GM12878 (cell line): Measurements from ENCODE around the gene TDRD10. TPM values are rescaled to one million over a fixed set of nuclear protein-coding genes. Genes with fewer than 3 reads are reported as not detected.
A peak's percentile ranks its signal among the peaks of the same experiment; 100 is the strongest.

Experiments used
- ATAC-seq: fragments of 200-7000 bp; cut with Tn5 transposase; 3 replicates; pipeline ENCODE4 v1.9.1; 2020; ENCODE audit warnings: mild to moderate bottlenecking, moderate library complexity
- BruUV-seq: library from RNA; stranded (reverse); fragments of 400-500 nt; replicated peaks from 2 replicates; lab custom pipeline; 2021; lab: Mats Ljungman, UMichigan
- CTCF ChIA-PET: fragments of 300-600 bp; sonication (Branson Sonifier 250); formaldehyde crosslinking; extraction: SDS; loops from one replicate; lab custom pipeline; 2021; ENCODE audit warnings: inconsistent platforms; lab: Yijun Ruan, JAX
- POLR2A ChIA-PET: fragments of 350-600 bp; formaldehyde crosslinking; extraction: SDS; loops from one replicate; lab custom pipeline; 2021; ENCODE audit warnings: inconsistent platforms; lab: Charles Lee
- RAD21 ChIA-PET: fragments of 300-600 bp; sonication (Branson Sonifier 250); formaldehyde crosslinking; loops from one replicate; lab custom pipeline; 2023; ENCODE audit warnings: antibody characterized with exemption; ENCODE audit not compliant: unreplicated experiment; lab: Charles Lee
- SMC1A ChIA-PET: fragments of 300-600 bp; sonication (Branson Sonifier 250); formaldehyde crosslinking; loops from one replicate; lab custom pipeline; 2023; ENCODE audit not compliant: unreplicated experiment, uncharacterized antibody; lab: Charles Lee
- DNase-seq: peaks from one replicate; pipeline ENCODE4 v3.0.0-alpha.2; 2011; ENCODE audit warnings: low read depth, low spot score
- FAIRE-seq: peaks from 3 replicates; lab custom pipeline; 2011; peaks lifted over from hg19 to GRCh38; lab: Jason Lieb, UNC
- H2AFZ ChIP-seq: 2 replicates; pipeline ENCODE4 v1.6.0; 2011; ENCODE audit warnings: low read depth, low read length, control low read depth; ENCODE audit not compliant: control insufficient read depth
- H3K27ac ChIP-seq: 2 replicates; pipeline ENCODE4 v1.5.1; 2011; ENCODE audit warnings: control low read depth; ENCODE audit not compliant: control insufficient read depth, insufficient read depth
- H3K27me3 ChIP-seq, 2 experiments: replicated peaks in 1 of 2; 2 replicates each; pipeline versions ENCODE4 v1.6.0 to v1.6.1; 2011; ENCODE audit warnings: low read length in 1 of 2; ENCODE audit not compliant: control insufficient read depth in 2 of 2, insufficient read depth in 2 of 2
- H3K36me3 ChIP-seq, 2 experiments: 2 replicates each; pipeline ENCODE4 v1.5.1; 2011; ENCODE audit warnings: low read length in 1 of 2; ENCODE audit not compliant: control insufficient read depth in 2 of 2, insufficient read depth in 2 of 2
- H3K4me1 ChIP-seq: 2 replicates; pipeline ENCODE4 v1.6.1; 2011; ENCODE audit warnings: mild to moderate bottlenecking, low read length, moderate library complexity, mixed read lengths; ENCODE audit not compliant: control insufficient read depth, insufficient read depth
- H3K4me2 ChIP-seq: 2 replicates; pipeline ENCODE4 v1.6.0; 2011; ENCODE audit warnings: control low read depth; ENCODE audit not compliant: control insufficient read depth, insufficient read depth
- H3K4me3 ChIP-seq: fragments of 200-600 bp; sonication (generic); 2 replicates; pipeline ENCODE4 v1.5.1; 2016
- H3K79me2 ChIP-seq: 2 replicates; pipeline ENCODE4 v1.6.0; 2011; ENCODE audit warnings: low read length; ENCODE audit not compliant: control insufficient read depth, insufficient read depth
- H3K9ac ChIP-seq: 2 replicates; pipeline ENCODE4 v1.8.0; 2011; ENCODE audit warnings: low read length, control low read depth, mixed read lengths; ENCODE audit not compliant: control insufficient read depth, insufficient read depth
- H3K9me3 ChIP-seq: replicated peaks from 3 replicates; pipeline ENCODE4 v1.5.1; 2011; ENCODE audit warnings: mild to moderate bottlenecking, low read length; ENCODE audit not compliant: control insufficient read depth, insufficient read depth
- H4K20me1 ChIP-seq: 2 replicates; pipeline ENCODE4 v1.6.0; 2011; ENCODE audit not compliant: control insufficient read depth, insufficient read depth
- BCL11A ChIP-seq: IDR thresholded peaks from 2 replicates; pipeline ENCODE4 v1.6.1; 2011; ENCODE audit warnings: low read depth, low read length
- BMI1 ChIP-seq: fragments of 450-650 bp; IDR thresholded peaks from 2 replicates; pipeline ENCODE4 v1.6.1; 2016; ENCODE audit warnings: mild to moderate bottlenecking, moderate library complexity, borderline replicate concordance
- CHD2 ChIP-seq: IDR thresholded peaks from 2 replicates; pipeline ENCODE4 v1.6.1; 2011; ENCODE audit warnings: low read depth, low read length, improper control_type of control experiment, borderline replicate concordance
- FOS ChIP-seq: IDR thresholded peaks from 3 replicates; pipeline ENCODE4 v1.6.1; 2011; ENCODE audit warnings: borderline replicate concordance; ENCODE audit not compliant: insufficient read length; ENCODE audit errors: extremely low read depth
- IKZF2 ChIP-seq, 2 experiments: fragments of 450-650 bp; IDR thresholded peaks; 2 replicates each; pipeline ENCODE4 v1.6.1; 2017; ENCODE audit warnings: mild to moderate bottlenecking in 2 of 2, moderate library complexity in 2 of 2
- RAD21 ChIP-seq: IDR thresholded peaks from 2 replicates; pipeline ENCODE4 v1.6.1; 2011; ENCODE audit warnings: mild to moderate bottlenecking, low read depth, low read length, moderate library complexity; ENCODE audit not compliant: insufficient read depth
- RELA ChIP-seq: fragments of 450-650 bp; IDR thresholded peaks from 2 replicates; pipeline ENCODE4 v1.8.0; 2014; ENCODE audit warnings: borderline replicate concordance; ENCODE audit not compliant: partially characterized antibody
- SP1 ChIP-seq: IDR thresholded peaks from one replicate; pipeline ENCODE4 v1.6.1; 2011; ENCODE audit warnings: low read depth, low read length
- SREBF1 ChIP-seq: IDR thresholded peaks from 2 replicates; pipeline ENCODE4 v1.6.1; 2012; ENCODE audit warnings: mild to moderate bottlenecking, low read length
- TCF12 ChIP-seq: IDR thresholded peaks from 2 replicates; pipeline ENCODE4 v1.6.1; 2011; ENCODE audit warnings: low read depth, mild to moderate bottlenecking, low read length
- WRNIP1 ChIP-seq: IDR thresholded peaks from 2 replicates; pipeline ENCODE4 v1.6.1; 2011; ENCODE audit warnings: low read depth, low read length, improper control_type of control experiment, borderline replicate concordance
- WGBS: methylation state at CpG from one replicate; pipeline ENCODE4 v1.1.6; 2016; ENCODE audit warnings: low lambda C conversion rate; ENCODE audit not compliant: insufficient replicate concordance, insufficient coverage; ENCODE audit errors: missing lambda C conversion rate; 5-methylcytosine and 5-hydroxymethylcytosine counted together
- in situ Hi-C: fragments of 300-500 bp; cut with MboI; formaldehyde crosslinking; loops from 9 replicates; pipeline ENCODE4 v1.14.3; 2018; ENCODE audit warnings: mixed read lengths
- intact Hi-C: fragments of 100-400 bp; cut with micrococcal nuclease; formaldehyde crosslinking; loops from one replicate; pipeline ENCODE4 v1.14.2; 2022; ENCODE audit not compliant: unreplicated experiment
- polyA plus RNA-seq, 11 experiments: library from polyadenylated mRNA; depleted of rRNA in 4 of 11; unstranded in 6 of 11; stranded (reverse) in 5 of 11; fragments of >200 nt; fragmentation: Nextera tagmentation in 4 of 11; fragmentation: Illumina TruSeq in 1 of 11; extraction: Ambion mirVana in 4 of 11; extraction: Trizol in 1 of 11; gene quantifications; 1 replicate in 1 of 11; 2 replicates in 10 of 11; pipeline versions ENCODE4 v1.2.1 to v1.2.3, GENCODE V29; 2011 to 2016; ENCODE audit warnings: inconsistent platforms in 2 of 11, missing spikeins in 2 of 11, low read depth in 1 of 11
- total RNA-seq, 4 experiments: library from RNA; depleted of rRNA in 3 of 4; stranded (reverse); fragments of >200 nt in 3 of 4; fragmentation: Illumina TruSeq in 1 of 4; extraction: Trizol in 1 of 4; gene quantifications; 2 replicates each; pipeline versions ENCODE4 v1.2.1 to v1.2.3, GENCODE V29; 2013 to 2021
- TF ChIP-seq, protein P1 (sequence below): IDR thresholded peaks from 2 replicates; pipeline ENCODE4 v1.6.1; 2011; ENCODE audit warnings: borderline replicate concordance, low read depth, mild to moderate bottlenecking, moderate library complexity, low read length; ENCODE audit not compliant: insufficient read depth, poor library complexity, severe bottlenecking
- TF ChIP-seq, protein P2 (sequence below): fragments of 450-650 bp; IDR thresholded peaks from 2 replicates; pipeline ENCODE4 v1.6.1; 2016; ENCODE audit warnings: mild to moderate bottlenecking

Gene TDRD10
- total and polyA plus RNA-seq, 10 of the 15 experiments (the other 5 are each of a cell fraction or from before 2014, with no cell fraction given) = not detected

DNA sequence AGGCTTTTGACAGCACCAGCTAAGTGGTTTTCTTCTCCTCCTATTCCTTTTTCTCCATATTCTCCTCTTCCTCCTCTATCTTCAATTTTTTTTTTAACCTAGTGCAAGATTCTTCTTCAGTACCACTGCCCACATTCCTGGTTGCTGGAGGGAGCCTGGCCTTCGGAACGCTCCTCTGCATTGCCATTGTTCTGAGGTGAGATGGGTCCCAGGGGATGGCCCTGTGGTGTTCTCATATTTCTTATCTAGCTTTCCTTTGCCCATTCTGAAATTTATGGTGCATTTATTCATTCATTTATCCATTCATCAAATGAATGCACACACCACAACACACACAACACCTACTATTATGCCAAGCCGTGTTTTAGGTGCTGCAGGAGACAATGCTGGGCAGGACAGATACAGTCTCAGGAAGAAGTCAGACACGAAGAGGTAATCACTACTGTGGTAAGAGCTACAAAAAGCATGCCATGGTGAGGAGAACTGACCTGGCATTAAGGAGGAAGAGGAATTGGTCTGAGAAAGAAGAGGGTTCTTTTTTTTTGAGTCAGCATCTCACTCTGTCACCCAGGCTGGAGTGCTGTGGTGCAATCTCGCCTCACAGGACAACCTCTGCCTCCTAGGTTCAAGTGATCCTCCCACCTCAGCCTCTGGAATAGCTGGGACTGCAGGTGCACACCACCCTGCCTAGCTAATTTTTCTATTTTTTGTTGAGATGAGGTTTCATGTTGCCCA lies 47.5 kb upstream of the TDRD10 start:
- in situ Hi-C loops = no loop called here
- no peak overlapping the region for H3K4me3 ChIP-seq

DNA sequence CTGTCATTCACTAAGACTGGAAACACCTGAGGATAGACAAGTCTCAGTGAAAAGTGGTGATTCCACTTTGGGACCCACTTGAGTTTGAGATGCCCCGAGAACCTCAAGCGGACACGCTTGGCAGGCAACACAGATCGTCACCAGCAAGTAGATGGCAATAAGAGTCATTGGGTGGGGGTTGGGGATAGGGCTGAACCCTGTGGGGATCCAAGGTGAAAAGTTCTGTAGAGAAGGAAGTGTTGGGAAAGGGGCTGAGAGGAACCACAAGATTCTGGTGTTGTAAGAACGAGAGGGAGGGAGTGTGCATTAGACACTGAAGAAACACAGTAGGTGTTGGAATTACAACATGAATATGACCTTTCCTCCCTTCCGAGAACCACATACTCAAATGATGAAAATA lies 45.4 kb upstream of the TDRD10 start:
- Histone ChIP-seq H3K36me3 (peaks cover 0 to 3% of the 10 kb centered on the region in 2 experiments; a peak in 1 of 4 replicates), H3K79me2 (no peaks in the 10 kb centered on the region), H3K4me1 (peaks cover 11% of the 10 kb centered on the region; the same call in 1 of the 2 replicates), H3K27me3 (no peaks in the 10 kb centered on the region), H3K9me3 (no peaks in the 10 kb centered on the region), H3K4me3 (no peak overlapping the region), H2AFZ (no peak overlapping the region), H3K4me2 (no peak overlapping the region), H3K9ac (no peak overlapping the region), H3K27ac (no peak overlapping the region), H4K20me1 (no peaks in the 10 kb centered on the region)
- ChIA-PET CTCF (no interaction called here), SMC1A (no interaction called here), POLR2A (no interaction called here), RAD21 (no interaction called here)
- BruUV-seq = no TSS peak
- in situ Hi-C loops (no loop called here), intact Hi-C loops (no loop called here)
- WGBS = 96% methylated on average over 6 of the region's 6 CpGs
- DNase-seq (no peak), ATAC-seq (no peak), FAIRE-seq (no peak)
- TF ChIP-seq, protein P1, sequence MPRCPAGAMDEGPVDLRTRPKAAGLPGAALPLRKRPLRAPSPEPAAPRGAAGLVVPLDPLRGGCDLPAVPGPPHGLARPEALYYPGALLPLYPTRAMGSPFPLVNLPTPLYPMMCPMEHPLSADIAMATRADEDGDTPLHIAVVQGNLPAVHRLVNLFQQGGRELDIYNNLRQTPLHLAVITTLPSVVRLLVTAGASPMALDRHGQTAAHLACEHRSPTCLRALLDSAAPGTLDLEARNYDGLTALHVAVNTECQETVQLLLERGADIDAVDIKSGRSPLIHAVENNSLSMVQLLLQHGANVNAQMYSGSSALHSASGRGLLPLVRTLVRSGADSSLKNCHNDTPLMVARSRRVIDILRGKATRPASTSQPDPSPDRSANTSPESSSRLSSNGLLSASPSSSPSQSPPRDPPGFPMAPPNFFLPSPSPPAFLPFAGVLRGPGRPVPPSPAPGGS = no peak
- TF ChIP-seq TCF12 (no peak), RELA (no peak), WRNIP1 (no peak), SREBF1 (no peak), BMI1 (no peak), FOS (no peak), RAD21 (no peak), SP1 (no peak)
- TF ChIP-seq, protein P2, sequence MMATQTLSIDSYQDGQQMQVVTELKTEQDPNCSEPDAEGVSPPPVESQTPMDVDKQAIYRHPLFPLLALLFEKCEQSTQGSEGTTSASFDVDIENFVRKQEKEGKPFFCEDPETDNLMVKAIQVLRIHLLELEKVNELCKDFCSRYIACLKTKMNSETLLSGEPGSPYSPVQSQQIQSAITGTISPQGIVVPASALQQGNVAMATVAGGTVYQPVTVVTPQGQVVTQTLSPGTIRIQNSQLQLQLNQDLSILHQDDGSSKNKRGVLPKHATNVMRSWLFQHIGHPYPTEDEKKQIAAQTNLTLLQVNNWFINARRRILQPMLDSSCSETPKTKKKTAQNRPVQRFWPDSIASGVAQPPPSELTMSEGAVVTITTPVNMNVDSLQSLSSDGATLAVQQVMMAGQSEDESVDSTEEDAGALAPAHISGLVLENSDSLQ = no peak
- TF ChIP-seq, all 136 proteins: peak for 0

More for the DNA sequence above, 47.5 kb upstream of the TDRD10 start:
- CTCF ChIA-PET = interaction anchor here (0.6 to 1.7 kb wide), 7 partner anchors 12 to 101 kb away, joined by 3 to 6 read pairs (median 4); no protein-coding TSS in a partner anchor
- intact Hi-C loops = no loop called here
- RAD21 ChIA-PET = interaction anchor here (0.7 to 1.2 kb wide), 3 partner anchors 9 to 13 kb away, joined by 3 to 5 read pairs (median 4); no protein-coding TSS in a partner anchor
- TF ChIP-seq CHD2 (no peak), BCL11A (no peak), IKZF2 (IDR thresholded peaks at IDR 0.05) (no peak), RELA (no peak)
- ATAC-seq (peak; percentile 54), DNase-seq (no peak), FAIRE-seq (peak; percentile 38)
- Histone ChIP-seq H2AFZ (no peak overlapping the region), H3K27ac (no peak overlapping the region), H3K4me1 (peaks cover 11% of the 10 kb centered on the region; the same call in 1 of the 2 replicates), H3K27me3 (no peaks in the 10 kb centered on the region), H3K79me2 (no peaks in the 10 kb centered on the region), H3K9ac (no peak overlapping the region), H3K4me2 (no peak overlapping the region), H3K36me3 (peaks cover 0 to 3% of the 10 kb centered on the region in 2 experiments; a peak in 1 of 4 replicates), H3K9me3 (no peaks in the 10 kb centered on the region), H4K20me1 (no peaks in the 10 kb centered on the region)
- no TSS peak for BruUV-seq
- POLR2A ChIA-PET = interaction anchor here (0.5 to 0.6 kb wide), 3 partner anchors 42 to 574 kb away, joined by 3 to 5 read pairs (median 4); no protein-coding TSS in a partner anchor
- SMC1A ChIA-PET = interaction anchor here (0.7 to 2.1 kb wide), 9 partner anchors 9 to 101 kb away, joined by 3 to 5 read pairs (median 3); partner anchors contain the start of gene IL6R
- WGBS = 66% methylated on average over 5 of the region's 5 CpGs
